HEK293 (cell line): ENCODE results near the gene MICALL1.

Experiments
- CTCF ChIA-PET: fragments of 350-600 bp; formaldehyde crosslinking; extraction: SDS; loops from one replicate; lab custom pipeline; 2021; ENCODE audit warnings: antibody characterized with exemption; lab: Yijun Ruan, JAX
- POLR2A ChIA-PET: fragments of 300-600 bp; formaldehyde crosslinking; extraction: SDS; loops from one replicate; lab custom pipeline; 2020; ENCODE audit warnings: antibody characterized with exemption, inconsistent platforms; lab: Yijun Ruan, JAX
- H3K27ac ChIP-seq: fragments of 200-500 bp; sonication (Bioruptor generic); 2 replicates; pipeline ENCODE4 v1.5.1; 2014; ENCODE audit warnings: low read depth, low read length, control low read depth, inconsistent platforms; ENCODE audit errors: extremely low read depth
- H3K36me3 ChIP-seq, 2 experiments: fragments of 200-500 bp in 1 of 2; sonication (Bioruptor generic) in 1 of 2; 1 replicate in 1 of 2; 2 replicates in 1 of 2; pipeline ENCODE4 v1.5.1; 2014 to 2017; ENCODE audit warnings: inconsistent platforms in 2 of 2, low read length in 2 of 2; ENCODE audit not compliant: control insufficient read depth in 2 of 2, insufficient read depth in 1 of 2
- H3K4me1 ChIP-seq: fragments of 200-500 bp; sonication (Bioruptor generic); 2 replicates; pipeline ENCODE4 v1.5.1; 2014; ENCODE audit warnings: mild to moderate bottlenecking, low read length, inconsistent platforms; ENCODE audit not compliant: control insufficient read depth, insufficient read depth
- H3K4me3 ChIP-seq: 2 replicates; pipeline ENCODE4 v1.5.1; 2011; ENCODE audit warnings: low read depth, mild to moderate bottlenecking, control low read depth, low read length, moderate library complexity
- H3K9me3 ChIP-seq: fragments of 200-500 bp; sonication (Bioruptor generic); 2 replicates; pipeline ENCODE4 v1.5.1; 2014; ENCODE audit warnings: low read depth, low read length, inconsistent platforms; ENCODE audit not compliant: control insufficient read depth, insufficient read depth
- BCL11B ChIP-seq: fragments of 450-650 bp; formaldehyde crosslinking; IDR thresholded peaks from 2 replicates; pipeline ENCODE4 v1.5.1; 2016; ENCODE audit warnings: low read depth, missing biosample characterization, missing genetic modification characterization
- BCL6B ChIP-seq: fragments of 450-650 bp; formaldehyde crosslinking; IDR thresholded peaks from 2 replicates; pipeline ENCODE4 v1.5.1; 2017; ENCODE audit warnings: missing biosample characterization, missing genetic modification characterization
- KLF1 ChIP-seq: fragments of 450-650 bp; formaldehyde crosslinking; IDR thresholded peaks from 2 replicates; pipeline ENCODE4 v1.5.1; 2016; ENCODE audit warnings: missing biosample characterization, missing genetic modification characterization
- KLF10 ChIP-seq: fragments of 450-650 bp; IDR thresholded peaks from 2 replicates; pipeline ENCODE4 v1.5.1; 2018; ENCODE audit warnings: missing biosample characterization, mild to moderate bottlenecking, missing genetic modification characterization
- KLF9 ChIP-seq: fragments of 450-650 bp; formaldehyde crosslinking; IDR thresholded peaks from 2 replicates; pipeline ENCODE4 v1.5.1; 2016; ENCODE audit warnings: missing biosample characterization, missing genetic modification characterization, low read depth
- SP2 ChIP-seq: fragments of 450-650 bp; formaldehyde crosslinking; IDR thresholded peaks from 2 replicates; pipeline ENCODE4 v1.5.1; 2016; ENCODE audit warnings: missing biosample characterization, missing genetic modification characterization
- ZBTB10 ChIP-seq: fragments of 450-650 bp; formaldehyde crosslinking; IDR thresholded peaks from 2 replicates; pipeline ENCODE4 v1.5.1; 2016; ENCODE audit warnings: missing biosample characterization, missing genetic modification characterization
- ZBTB6 ChIP-seq: fragments of 450-650 bp; formaldehyde crosslinking; IDR thresholded peaks from 2 replicates; pipeline ENCODE4 v1.5.1; 2017; ENCODE audit warnings: missing biosample characterization, missing genetic modification characterization
- ZEB2 ChIP-seq: fragments of 450-650 bp; formaldehyde crosslinking; IDR thresholded peaks from 2 replicates; pipeline ENCODE4 v1.5.1; 2016; ENCODE audit warnings: missing biosample characterization, missing genetic modification characterization
- ZNF148 ChIP-seq: fragments of 450-650 bp; formaldehyde crosslinking; IDR thresholded peaks from 2 replicates; pipeline ENCODE4 v1.5.0; 2017; ENCODE audit warnings: missing biosample characterization, missing genetic modification characterization, borderline replicate concordance
- ZNF324 ChIP-seq: fragments of 450-650 bp; formaldehyde crosslinking; IDR thresholded peaks from 2 replicates; pipeline ENCODE4 v1.5.1; 2016; ENCODE audit warnings: missing biosample characterization, missing genetic modification characterization
- ZNF366 ChIP-seq: fragments of 450-650 bp; formaldehyde crosslinking; conservative IDR thresholded peaks from 2 replicates; pipeline ENCODE4 v1.5.1; 2016; ENCODE audit warnings: missing biosample characterization, missing genetic modification characterization
- ZNF394 ChIP-seq: fragments of 450-650 bp; formaldehyde crosslinking; IDR thresholded peaks from 2 replicates; pipeline ENCODE4 v1.5.1; 2016; ENCODE audit warnings: missing biosample characterization, missing genetic modification characterization, mild to moderate bottlenecking, moderate library complexity, borderline replicate concordance
- ZNF513 ChIP-seq: fragments of 450-650 bp; IDR thresholded peaks from 2 replicates; pipeline ENCODE4 v1.5.1; 2018; ENCODE audit warnings: missing biosample characterization, missing genetic modification characterization
- ZNF530 ChIP-seq: fragments of 450-650 bp; formaldehyde crosslinking; IDR thresholded peaks from 2 replicates; pipeline ENCODE4 v1.5.1; 2016; ENCODE audit warnings: low read depth, missing biosample characterization, missing genetic modification characterization
- ZNF544 ChIP-seq: fragments of 450-650 bp; formaldehyde crosslinking; IDR thresholded peaks from 2 replicates; pipeline ENCODE4 v1.5.0; 2017; ENCODE audit warnings: missing biosample characterization, missing genetic modification characterization
- ZNF580 ChIP-seq: fragments of 450-650 bp; formaldehyde crosslinking; IDR thresholded peaks from 2 replicates; pipeline ENCODE4 v1.5.1; 2016; ENCODE audit warnings: missing biosample characterization, missing genetic modification characterization
- ZNF585B ChIP-seq: fragments of 450-650 bp; formaldehyde crosslinking; IDR thresholded peaks from 2 replicates; pipeline ENCODE4 v1.5.1; 2016; ENCODE audit warnings: missing biosample characterization, missing genetic modification characterization
- ZNF624 ChIP-seq: fragments of 450-650 bp; formaldehyde crosslinking; IDR thresholded peaks from 2 replicates; pipeline ENCODE4 v1.5.1; 2017; ENCODE audit warnings: missing biosample characterization, missing genetic modification characterization
- ZNF629 ChIP-seq: fragments of 450-650 bp; formaldehyde crosslinking; IDR thresholded peaks from 2 replicates; pipeline ENCODE4 v1.5.1; 2017; ENCODE audit warnings: missing biosample characterization, missing genetic modification characterization
- ZNF792 ChIP-seq: fragments of 450-650 bp; formaldehyde crosslinking; IDR thresholded peaks from 2 replicates; pipeline ENCODE4 v1.5.1; 2016; ENCODE audit warnings: missing biosample characterization, missing genetic modification characterization

Gene MICALL1

GRCh38 chr22:37904572-37905533 lies 1.2 kb upstream of the MICALL1 start (continued):
- TF ChIP-seq SP2 (tag by site-specific recombination) (peak; percentile 60), ZNF366 (tag by site-specific recombination) (peak; percentile 95), ZBTB6 (tag by site-specific recombination) (no peak; the same call in 1 of the 2 replicates), ZNF580 (no peak), ZNF394 (tag by site-specific recombination) (peak; percentile 66), KLF10 (tag by site-specific recombination) (peak; percentile 78), ZNF324 (tag by site-specific recombination) (peak; percentile 97), ZNF792 (tag by site-specific recombination) (no peak; the same call in 1 of the 2 replicates), ZNF513 (peak; percentile 79), ZNF530 (tag by site-specific recombination) (no peak), BCL6B (tag by site-specific recombination) (no peak), KLF9 (tag by site-specific recombination) (peak; percentile 36; the same call in 1 of the 2 replicates), ZNF629 (peak; percentile 95), ZBTB10 (tag by site-specific recombination) (peak; percentile 83), ZNF585B (tag by site-specific recombination) (no peak), ZEB2 (peak; percentile 99), KLF1 (tag by site-specific recombination) (peak; percentile 13)

- peak overlapping the region; percentile 98 for H3K27ac ChIP-seq
- peaks cover 10% of the 10 kb centered on the region; the same call in 1 of the 2 replicates for H3K4me1 ChIP-seq
- ChIA-PET CTCF (interaction anchor here (0.6 to 2.5 kb wide), 9 partner anchors 9 to 146 kb away, joined by 3 to 12 read pairs (median 5); no protein-coding TSS in a partner anchor), POLR2A (interaction anchor here (0.6 to 2.5 kb wide), 15 partner anchors 9 to 298 kb away, joined by 3 to 25 read pairs (median 4); partner anchors contain the start of genes ANKRD54, C22orf23, GCAT and GGA1)
- peaks cover 4 to 24% of the 10 kb centered on the region in 2 experiments; a peak in 2 of 3 replicates for H3K36me3 ChIP-seq
- H3K4me3 ChIP-seq, result peak overlapping the region; percentile 72
- H3K9me3 ChIP-seq, result no peaks in the 10 kb centered on the region
- TF ChIP-seq ZNF148 (tag by site-specific recombination) (no peak), BCL11B (peak; percentile 47; the same call in 1 of the 2 replicates), KLF9 (tag by site-specific recombination) (peak; percentile 42; the same call in 1 of the 2 replicates), ZNF624 (tag by site-specific recombination) (no peak), ZBTB10 (tag by site-specific recombination) (peak; percentile 93; the same call in 1 of the 2 replicates), ZNF544 (tag by site-specific recombination) (no peak)
These were observed 389 bp downstream of the MICALL1 start for GRCh38 chr22:37906364-37907008.
